Neural progenitor cell (in vitro differentiated cells): Measurements from ENCODE around the gene HOXC5. TPM values are rescaled to one million over a fixed set of nuclear protein-coding genes. Genes with fewer than 3 reads are reported as not detected.

Experiments used
- DNase-seq: peaks from one replicate; pipeline ENCODE4 v3.0.0-alpha.2; 2016; ENCODE audit warnings: low spot score
- H2AFZ ChIP-seq: fragments of 200-600 bp; sonication (generic); replicated peaks from 2 replicates; pipeline ENCODE4 v1.6.1; 2016; ENCODE audit warnings: antibody characterized with exemption
- H3F3A ChIP-seq: fragments of 200-600 bp; sonication (generic); 2 replicates; pipeline ENCODE4 v1.6.1; 2016; ENCODE audit warnings: antibody characterized with exemption, low read depth
- H3K27ac ChIP-seq: fragments of 200-600 bp; sonication (generic); 2 replicates; pipeline ENCODE4 v1.5.1; 2016; ENCODE audit warnings: mild to moderate bottlenecking
- H3K27me3 ChIP-seq: fragments of 200-600 bp; sonication (generic); 2 replicates; pipeline ENCODE4 v1.6.1; 2016; ENCODE audit warnings: mild to moderate bottlenecking, moderate library complexity
- H3K36me3 ChIP-seq: fragments of 200-600 bp; sonication (generic); 2 replicates; pipeline ENCODE4 v1.5.1; 2016
- H3K4me1 ChIP-seq: fragments of 200-600 bp; sonication (generic); 2 replicates; pipeline ENCODE4 v1.6.1; 2016; ENCODE audit warnings: mixed run types
- H3K4me2 ChIP-seq: fragments of 200-600 bp; sonication (generic); 2 replicates; pipeline ENCODE4 v1.6.1; 2016
- H3K4me3 ChIP-seq: fragments of 200-600 bp; sonication (generic); 2 replicates; pipeline ENCODE4 v1.5.1; 2016
- H3K79me2 ChIP-seq: fragments of 200-600 bp; sonication (generic); 2 replicates; pipeline ENCODE4 v1.6.1; 2016; ENCODE audit warnings: low read depth
- H3K9ac ChIP-seq: fragments of 200-600 bp; sonication (generic); 2 replicates; pipeline ENCODE4 v1.6.1; 2016
- H3K9me3 ChIP-seq: fragments of 200-600 bp; sonication (generic); 2 replicates; pipeline ENCODE4 v1.5.1; 2016; ENCODE audit warnings: low read depth
- H4K20me1 ChIP-seq: fragments of 200-600 bp; sonication (generic); 2 replicates; pipeline ENCODE4 v1.6.1; 2016; ENCODE audit warnings: low read depth
- H3K27ac Mint-ChIP-seq: 3 replicates; pipeline ENCODE4 v1.8.0; 2021; ENCODE audit warnings: mixed read lengths
- H3K27me3 Mint-ChIP-seq: 2 replicates; pipeline ENCODE4 v1.8.0; 2022; ENCODE audit warnings: low read depth, mild to moderate bottlenecking, inconsistent platforms, moderate library complexity, mixed read lengths; ENCODE audit not compliant: insufficient read depth
- H3K36me3 Mint-ChIP-seq: 3 replicates; pipeline ENCODE4 v1.8.0; 2021; ENCODE audit warnings: mixed read lengths
- H3K4me1 Mint-ChIP-seq: 3 replicates; pipeline ENCODE4 v1.8.0; 2021; ENCODE audit warnings: mixed read lengths
- H3K4me3 Mint-ChIP-seq: 3 replicates; pipeline ENCODE4 v1.8.0; 2021; ENCODE audit warnings: mild to moderate bottlenecking, moderate library complexity, mixed read lengths
- H3K9me3 Mint-ChIP-seq: 3 replicates; pipeline ENCODE4 v1.8.0; 2020; ENCODE audit warnings: mixed read lengths
- EZH2 ChIP-seq: fragments of 200-600 bp; sonication (generic); IDR thresholded peaks from 2 replicates; pipeline ENCODE4 v1.6.1; 2017; ENCODE audit warnings: antibody characterized with exemption, mild to moderate bottlenecking, moderate library complexity
- EZH2phosphoT487 ChIP-seq: fragments of 200-600 bp; sonication (generic); IDR thresholded peaks from 2 replicates; pipeline ENCODE4 v1.6.1; 2017; ENCODE audit warnings: antibody characterized with exemption
- total RNA-seq: library from RNA; depleted of rRNA; stranded (reverse); fragments of >200 nt; gene quantifications from 2 replicates; pipeline ENCODE4 v1.2.3, GENCODE V29; 2015; ENCODE audit warnings: low replicate concordance
- TF ChIP-seq, protein P1 (sequence below): fragments of 200-600 bp; sonication (generic); IDR thresholded peaks from 2 replicates; pipeline ENCODE4 v1.5.1; 2017; ENCODE audit warnings: antibody characterized with exemption, mild to moderate bottlenecking

The HOXC5 gene
- total RNA-seq, 1 donor from 2014 or later: not detected

- Histone ChIP-seq H3K27me3 (peaks cover 100% of the 10 kb centered on the region), H3F3A (no peaks in the 10 kb centered on the region), H3K4me1 (no peaks in the 10 kb centered on the region), H2AFZ (no peak overlapping the region), H3K27ac (no peak overlapping the region), H3K36me3 (no peaks in the 10 kb centered on the region), H3K4me3 (no peak overlapping the region), H3K9me3 (no peaks in the 10 kb centered on the region), H3K9ac (no peak overlapping the region), H3K79me2 (no peaks in the 10 kb centered on the region), H4K20me1 (peaks cover 80% of the 10 kb centered on the region), H3K4me2 (peak overlapping the region; percentile 4)
- Mint-ChIP-seq H3K27me3 (peaks cover 85% of the 10 kb centered on the region), H3K27ac (no peak overlapping the region), H3K36me3 (no peaks in the 10 kb centered on the region), H3K4me3 (no peak overlapping the region), H3K4me1 (no peaks in the 10 kb centered on the region), H3K9me3 (peaks cover 13% of the 10 kb centered on the region)
- peak; percentile 56 for DNase-seq
- TF ChIP-seq EZH2phosphoT487 (peak; percentile 98), EZH2 (peak; percentile 99)
- TF ChIP-seq, protein P1, sequence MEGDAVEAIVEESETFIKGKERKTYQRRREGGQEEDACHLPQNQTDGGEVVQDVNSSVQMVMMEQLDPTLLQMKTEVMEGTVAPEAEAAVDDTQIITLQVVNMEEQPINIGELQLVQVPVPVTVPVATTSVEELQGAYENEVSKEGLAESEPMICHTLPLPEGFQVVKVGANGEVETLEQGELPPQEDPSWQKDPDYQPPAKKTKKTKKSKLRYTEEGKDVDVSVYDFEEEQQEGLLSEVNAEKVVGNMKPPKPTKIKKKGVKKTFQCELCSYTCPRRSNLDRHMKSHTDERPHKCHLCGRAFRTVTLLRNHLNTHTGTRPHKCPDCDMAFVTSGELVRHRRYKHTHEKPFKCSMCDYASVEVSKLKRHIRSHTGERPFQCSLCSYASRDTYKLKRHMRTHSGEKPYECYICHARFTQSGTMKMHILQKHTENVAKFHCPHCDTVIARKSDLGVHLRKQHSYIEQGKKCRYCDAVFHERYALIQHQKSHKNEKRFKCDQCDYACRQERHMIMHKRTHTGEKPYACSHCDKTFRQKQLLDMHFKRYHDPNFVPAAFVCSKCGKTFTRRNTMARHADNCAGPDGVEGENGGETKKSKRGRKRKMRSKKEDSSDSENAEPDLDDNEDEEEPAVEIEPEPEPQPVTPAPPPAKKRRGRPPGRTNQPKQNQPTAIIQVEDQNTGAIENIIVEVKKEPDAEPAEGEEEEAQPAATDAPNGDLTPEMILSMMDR: no peak
These were observed 493 bp downstream of the HOXC5 start for GRCh38 chr12:54033106-54033979.

GRCh38 chr12:54033980-54034784 is 1.3 kb downstream of the HOXC5 start:
- Histone ChIP-seq H3F3A (no peaks in the 10 kb centered on the region), H3K36me3 (no peaks in the 10 kb centered on the region), H3K9me3 (no peaks in the 10 kb centered on the region), H3K79me2 (no peaks in the 10 kb centered on the region), H3K4me2 (no peak overlapping the region), H3K4me1 (no peaks in the 10 kb centered on the region), H3K27me3 (peaks cover 100% of the 10 kb centered on the region), H4K20me1 (peaks cover 79% of the 10 kb centered on the region), H3K27ac (no peak overlapping the region), H3K9ac (no peak overlapping the region), H2AFZ (peak overlapping the region; percentile 38), H3K4me3 (no peak overlapping the region)
- Mint-ChIP-seq H3K27me3 (peaks cover 87% of the 10 kb centered on the region), H3K27ac (no peak overlapping the region), H3K4me3 (no peak overlapping the region), H3K9me3 (peaks cover 13% of the 10 kb centered on the region), H3K4me1 (no peaks in the 10 kb centered on the region), H3K36me3 (no peaks in the 10 kb centered on the region)
- TF ChIP-seq EZH2phosphoT487 (peak; percentile 86), EZH2 (peak; percentile 92)
- TF ChIP-seq, protein P1: no peak
- no peak for DNase-seq

- H3K9me3 ChIP-seq: no peaks in the 10 kb centered on the region
- H3K27ac ChIP-seq: no peak overlapping the region
- H2AFZ ChIP-seq: peak overlapping the region; percentile 38
- H3K4me3 Mint-ChIP-seq: no peak overlapping the region
- no peak for DNase-seq
- no peaks in the 10 kb centered on the region for H3K36me3 ChIP-seq
- H3K27me3 ChIP-seq: peaks cover 100% of the 10 kb centered on the region
- no peak overlapping the region for H3K27ac Mint-ChIP-seq
- peak; percentile 60 for TF ChIP-seq EZH2phosphoT487
- TF ChIP-seq, protein P1: no peak
- TF ChIP-seq EZH2: peak; percentile 21
- peaks cover 13% of the 10 kb centered on the region for H3K9me3 Mint-ChIP-seq
- no peak overlapping the region for H3K4me2 ChIP-seq
- H3K9ac ChIP-seq: no peak overlapping the region
- H3K36me3 Mint-ChIP-seq: no peaks in the 10 kb centered on the region
- H3K4me3 ChIP-seq: no peak overlapping the region
- H3K27me3 Mint-ChIP-seq: peaks cover 88% of the 10 kb centered on the region
- no peaks in the 10 kb centered on the region for H3K4me1 ChIP-seq
- H3K79me2 ChIP-seq: no peaks in the 10 kb centered on the region
- H3K4me1 Mint-ChIP-seq: no peaks in the 10 kb centered on the region
- H4K20me1 ChIP-seq: peaks cover 72% of the 10 kb centered on the region
- no peaks in the 10 kb centered on the region for H3F3A ChIP-seq
These were observed 2.0 kb downstream of the HOXC5 start for GRCh38 chr12:54034785-54035310.
